ENCODE measurements around the gene MARCHF3. TPM values are rescaled to one million over a fixed set of nuclear protein-coding genes. Genes with fewer than 3 reads are reported as not detected.

MARCHF3 gene
- total RNA-seq, 1 donor from 2014 or later = 35.7 TPM

DNA sequence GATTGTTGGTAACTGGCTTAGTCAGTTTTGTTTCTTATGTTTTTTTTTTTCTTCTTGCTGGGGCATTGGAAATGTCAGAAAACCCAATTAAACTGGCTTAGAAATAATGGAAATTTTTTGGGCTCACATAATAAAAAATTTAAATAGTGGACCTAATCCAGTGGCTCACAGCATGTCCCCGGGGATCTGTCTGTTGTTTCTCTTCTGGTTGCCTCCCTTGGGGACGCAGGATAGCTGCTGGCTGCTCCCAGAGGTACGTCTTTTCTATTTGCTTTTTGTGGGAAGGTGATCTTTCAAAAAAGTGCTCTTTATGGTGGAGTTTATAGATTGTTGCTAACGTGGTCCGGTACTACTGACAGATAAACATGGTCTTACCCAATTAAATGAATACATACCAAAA lies 201.3 kb downstream of the MARCHF3 start:
- Histone ChIP-seq H3K36me3 (no peaks in the 10 kb centered on the region), H3K27me3 (ENCODE audit: low read depth) (no peaks in the 10 kb centered on the region), H3K9me3 (replicated peaks) (no peaks in the 10 kb centered on the region), H3K4me1 (no peaks in the 10 kb centered on the region), H3K4me3 (no peak overlapping the region), H3K27ac (replicated peaks) (no peak overlapping the region)
- no peak for TF ChIP-seq CTCF (IDR thresholded peaks at IDR 0.05; ENCODE audit: borderline replicate concordance)
- intact Hi-C loops (cut with micrococcal nuclease) = no loop called here
- DNase-seq = no peak

GRCh38 chr5:126826619-126827215 lies 203.6 kb downstream of the MARCHF3 start:
- no peaks in the 10 kb centered on the region for H3K27me3 ChIP-seq (ENCODE audit: low read depth)
- DNase-seq = no peak
- no peaks in the 10 kb centered on the region for H3K36me3 ChIP-seq
- H3K9me3 ChIP-seq (replicated peaks) = no peaks in the 10 kb centered on the region
- intact Hi-C loops (cut with micrococcal nuclease) = no loop called here
- no peak overlapping the region for H3K27ac ChIP-seq (replicated peaks)
- no peaks in the 10 kb centered on the region for H3K4me1 ChIP-seq
- TF ChIP-seq CTCF (IDR thresholded peaks at IDR 0.05; ENCODE audit: borderline replicate concordance) = no peak
- H3K4me3 ChIP-seq = no peak overlapping the region

- no peaks in the 10 kb centered on the region for H3K4me1 ChIP-seq
- H3K27me3 ChIP-seq (ENCODE audit: low read depth) = no peaks in the 10 kb centered on the region
- DNase-seq = no peak
- no peak overlapping the region for H3K4me3 ChIP-seq
- no peak for TF ChIP-seq CTCF (IDR thresholded peaks at IDR 0.05; ENCODE audit: borderline replicate concordance)
- no peaks in the 10 kb centered on the region for H3K36me3 ChIP-seq
- H3K9me3 ChIP-seq (replicated peaks) = no peaks in the 10 kb centered on the region
- H3K27ac ChIP-seq (replicated peaks) = no peak overlapping the region
- intact Hi-C loops (cut with micrococcal nuclease) = no loop called here
Measured at GRCh38 chr5:126819253-126819652, 211.1 kb downstream of the MARCHF3 start.

DNA sequence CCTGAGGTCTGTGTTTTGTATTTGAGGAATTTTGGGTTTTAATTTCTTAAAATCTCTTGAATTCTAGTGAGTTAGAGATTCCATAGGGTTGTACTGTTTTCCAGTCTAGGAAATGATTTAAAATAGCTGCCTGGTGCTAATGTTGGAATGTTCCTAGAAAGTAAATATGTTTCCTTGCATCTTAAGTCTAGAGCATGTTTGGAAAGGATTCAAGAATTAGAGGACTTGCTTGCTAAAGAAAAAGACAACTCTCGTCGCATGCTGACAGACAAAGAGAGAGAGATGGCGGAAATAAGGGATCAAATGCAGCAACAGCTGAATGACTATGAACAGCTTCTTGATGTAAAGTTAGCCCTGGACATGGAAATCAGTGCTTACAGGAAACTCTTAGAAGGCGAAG lies 211.6 kb downstream of the MARCHF3 start:
- Histone ChIP-seq H3K36me3 (no peaks in the 10 kb centered on the region), H3K27ac (replicated peaks) (no peak overlapping the region), H3K27me3 (ENCODE audit: low read depth) (no peaks in the 10 kb centered on the region), H3K4me1 (no peaks in the 10 kb centered on the region), H3K9me3 (replicated peaks) (no peaks in the 10 kb centered on the region), H3K4me3 (no peak overlapping the region)
- no peak for DNase-seq
- intact Hi-C loops (cut with micrococcal nuclease) = no loop called here
- no peak for TF ChIP-seq CTCF (IDR thresholded peaks at IDR 0.05; ENCODE audit: borderline replicate concordance)

Other genes with a start within 250 kb of the MARCHF3 start
- gene C5orf63, start 42.9 kb upstream of the MARCHF3 start, total RNA-seq = 10.3 TPM